Measurements from ENCODE around the gene LMNTD2. TPM values are rescaled to one million over a fixed set of nuclear protein-coding genes. Genes with fewer than 3 reads are reported as not detected.

LMNTD2 gene
- total and polyA plus RNA-seq, 2 of the 13 experiments (the other 11 are each of a cell fraction or from before 2014, with no cell fraction given), result 1.1 to 3.1 TPM

DNA sequence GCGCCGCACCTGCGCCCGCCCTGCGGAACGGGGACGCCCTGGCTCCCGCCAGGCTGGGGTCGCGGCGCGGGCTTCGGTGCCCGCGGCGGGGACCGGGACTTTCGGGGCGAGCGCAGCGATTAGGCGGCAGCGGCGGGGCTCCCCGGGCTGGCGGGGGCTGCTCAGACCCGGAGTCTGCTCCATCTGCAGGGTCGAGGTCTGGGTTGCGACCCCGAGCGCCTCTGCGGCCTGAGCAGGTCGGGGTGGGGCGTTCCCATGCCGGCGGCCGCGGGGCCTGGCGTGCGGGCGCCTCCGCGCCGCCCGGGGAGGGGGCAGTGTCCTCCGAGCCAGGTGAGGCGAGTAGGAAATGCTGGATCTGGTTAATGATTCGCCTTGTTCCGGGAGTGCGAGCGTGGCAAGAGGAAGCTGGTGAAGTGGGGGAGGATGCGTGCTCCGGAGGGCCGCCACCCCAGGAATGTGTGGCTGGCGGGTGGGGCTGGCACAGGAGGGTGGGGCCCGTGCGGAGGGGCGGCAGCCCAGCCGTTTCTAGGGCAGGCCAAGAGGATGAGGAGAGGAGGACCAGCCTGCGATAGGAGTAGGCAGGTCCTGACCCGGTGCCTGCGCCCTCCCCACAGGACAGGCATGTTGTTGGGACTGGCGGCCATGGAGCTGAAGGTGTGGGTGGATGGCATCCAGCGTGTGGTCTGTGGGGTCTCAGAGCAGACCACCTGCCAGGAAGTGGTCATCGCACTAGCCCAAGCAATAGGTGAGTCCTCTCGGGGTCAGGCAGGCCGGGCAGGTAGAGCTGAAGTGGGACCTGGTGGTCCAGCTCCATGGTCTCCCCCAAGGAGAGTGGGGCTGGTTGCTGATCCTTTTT lies 838 bp upstream of the LMNTD2 start (continued):
- no peak for TF ChIP-seq HNRNPLL (IDR thresholded peaks at IDR 0.05; ENCODE audit: low read depth, low read length, poor library complexity, severe bottlenecking)
- TF ChIP-seq ETV5 (CRISPR knock-in tag; IDR thresholded peaks at IDR 0.05; ENCODE audit: borderline replicate concordance), result peak; percentile 67; the same call in 1 of the 2 replicates
- TF ChIP-seq, protein P1, sequence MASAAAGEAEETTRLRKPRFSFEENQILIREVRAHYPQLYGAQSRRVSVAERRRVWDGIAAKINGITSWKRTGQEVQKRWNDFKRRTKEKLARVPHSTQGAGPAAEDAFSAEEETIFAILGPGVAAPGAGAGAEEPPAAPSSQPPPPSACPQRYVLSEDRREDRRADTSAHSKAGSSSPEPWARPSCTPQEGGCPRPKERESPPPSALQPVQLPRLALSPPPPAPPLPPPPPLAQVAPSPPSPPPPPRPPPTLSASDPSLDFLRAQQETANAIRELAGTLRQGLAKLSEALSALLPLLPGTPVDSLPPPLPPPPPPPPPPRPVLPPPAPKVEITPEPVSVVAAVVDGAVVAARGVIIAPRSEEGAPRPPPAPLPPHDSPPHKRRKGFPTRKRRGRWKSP (CRISPR knock-in tag; IDR thresholded peaks at IDR 0.05), result peak; percentile 26; the same call in 1 of the 2 replicates
- TF ChIP-seq, protein P2, sequence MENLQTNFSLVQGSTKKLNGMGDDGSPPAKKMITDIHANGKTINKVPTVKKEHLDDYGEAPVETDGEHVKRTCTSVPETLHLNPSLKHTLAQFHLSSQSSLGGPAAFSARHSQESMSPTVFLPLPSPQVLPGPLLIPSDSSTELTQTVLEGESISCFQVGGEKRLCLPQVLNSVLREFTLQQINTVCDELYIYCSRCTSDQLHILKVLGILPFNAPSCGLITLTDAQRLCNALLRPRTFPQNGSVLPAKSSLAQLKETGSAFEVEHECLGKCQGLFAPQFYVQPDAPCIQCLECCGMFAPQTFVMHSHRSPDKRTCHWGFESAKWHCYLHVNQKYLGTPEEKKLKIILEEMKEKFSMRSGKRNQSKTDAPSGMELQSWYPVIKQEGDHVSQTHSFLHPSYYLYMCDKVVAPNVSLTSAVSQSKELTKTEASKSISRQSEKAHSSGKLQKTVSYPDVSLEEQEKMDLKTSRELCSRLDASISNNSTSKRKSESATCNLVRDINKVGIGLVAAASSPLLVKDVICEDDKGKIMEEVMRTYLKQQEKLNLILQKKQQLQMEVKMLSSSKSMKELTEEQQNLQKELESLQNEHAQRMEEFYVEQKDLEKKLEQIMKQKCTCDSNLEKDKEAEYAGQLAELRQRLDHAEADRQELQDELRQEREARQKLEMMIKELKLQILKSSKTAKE (CRISPR knock-in tag; IDR thresholded peaks at IDR 0.05; ENCODE audit: borderline replicate concordance), result peak; percentile 56; the same call in 1 of the 2 replicates
- no peak for TF ChIP-seq ZNF33B (CRISPR knock-in tag; IDR thresholded peaks at IDR 0.05)
- 0 out of 2 replicates have a peak, but pooled peaks have one; percentile 60 for TF ChIP-seq ZNF441 (CRISPR knock-in tag; IDR thresholded peaks at IDR 0.05; ENCODE audit: borderline replicate concordance)
- no peak for TF ChIP-seq ZNF672 (CRISPR knock-in tag; IDR thresholded peaks at IDR 0.05)
- no peak for TF ChIP-seq ZBTB21 (CRISPR knock-in tag; IDR thresholded peaks at IDR 0.05)
- TF ChIP-seq, protein P3, sequence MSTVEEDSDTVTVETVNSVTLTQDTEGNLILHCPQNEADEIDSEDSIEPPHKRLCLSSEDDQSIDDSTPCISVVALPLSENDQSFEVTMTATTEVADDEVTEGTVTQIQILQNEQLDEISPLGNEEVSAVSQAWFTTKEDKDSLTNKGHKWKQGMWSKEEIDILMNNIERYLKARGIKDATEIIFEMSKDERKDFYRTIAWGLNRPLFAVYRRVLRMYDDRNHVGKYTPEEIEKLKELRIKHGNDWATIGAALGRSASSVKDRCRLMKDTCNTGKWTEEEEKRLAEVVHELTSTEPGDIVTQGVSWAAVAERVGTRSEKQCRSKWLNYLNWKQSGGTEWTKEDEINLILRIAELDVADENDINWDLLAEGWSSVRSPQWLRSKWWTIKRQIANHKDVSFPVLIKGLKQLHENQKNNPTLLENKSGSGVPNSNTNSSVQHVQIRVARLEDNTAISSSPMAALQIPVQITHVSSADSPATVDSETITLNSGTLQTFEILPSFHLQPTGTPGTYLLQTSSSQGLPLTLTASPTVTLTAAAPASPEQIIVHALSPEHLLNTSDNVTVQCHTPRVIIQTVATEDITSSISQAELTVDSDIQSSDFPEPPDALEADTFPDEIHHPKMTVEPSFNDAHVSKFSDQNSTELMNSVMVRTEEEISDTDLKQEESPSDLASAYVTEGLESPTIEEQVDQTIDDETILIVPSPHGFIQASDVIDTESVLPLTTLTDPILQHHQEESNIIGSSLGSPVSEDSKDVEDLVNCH (CRISPR knock-in tag; IDR thresholded peaks at IDR 0.05), result no peak
- no peak for TF ChIP-seq ZNF33A (CRISPR knock-in tag; IDR thresholded peaks at IDR 0.05; ENCODE audit: borderline replicate concordance)
- TF ChIP-seq RFX1 (IDR thresholded peaks at IDR 0.05), result no peak
- TF ChIP-seq NFYC (CRISPR knock-in tag; IDR thresholded peaks at IDR 0.05), result no peak
- no peak for TF ChIP-seq SNRNP70 (IDR thresholded peaks at IDR 0.05; ENCODE audit: low read depth, low read length)
- TF ChIP-seq THAP11 (CRISPR knock-in tag; IDR thresholded peaks at IDR 0.05), result peak; percentile 48; the same call in 1 of the 2 replicates
- no peak for TF ChIP-seq ZNF282 (IDR thresholded peaks at IDR 0.05; ENCODE audit: partially characterized antibody)
- TF ChIP-seq ZNF644 (CRISPR knock-in tag; IDR thresholded peaks at IDR 0.05; ENCODE audit: low read depth), result no peak
- TF ChIP-seq XBP1 (CRISPR knock-in tag; IDR thresholded peaks at IDR 0.05), result no peak
- TF ChIP-seq SMAD9 (CRISPR knock-in tag; IDR thresholded peaks at IDR 0.05), result no peak
- no peak for TF ChIP-seq KAT7 (CRISPR knock-in tag; IDR thresholded peaks at IDR 0.05; ENCODE audit: borderline replicate concordance)
- peak; percentile 90 for TF ChIP-seq DMAP1 (CRISPR knock-in tag; IDR thresholded peaks at IDR 0.05)
- TF ChIP-seq TARDBP (CRISPR knock-in tag; IDR thresholded peaks at IDR 0.05), result 0 out of 2 replicates have a peak, but pooled peaks have one; percentile 34
- TF ChIP-seq ZSCAN25 (CRISPR knock-in tag; IDR thresholded peaks at IDR 0.05), result no peak

Data from HepG2 (cell line).